ENCODE results near the gene TICRR.
A peak's percentile ranks its signal among the peaks of the same experiment; 100 is the strongest.

TICRR gene

GRCh38 chr15:89649716-89650115, 74.4 kb downstream of the TICRR start:
- Mint-ChIP-seq H3K36me3 (ENCODE audit: low read depth) (peaks cover 4% of the 10 kb centered on the region), H3K27ac (no peak overlapping the region), H3K4me1 (ENCODE audit: low read depth) (peaks cover 9% of the 10 kb centered on the region), H3K27me3 (peaks cover 23% of the 10 kb centered on the region), H3K4me3 (no peak overlapping the region), H3K9me3 (no peaks in the 10 kb centered on the region)

- H3K36me3 Mint-ChIP-seq (ENCODE audit: low read depth) = peaks cover 4% of the 10 kb centered on the region
- H3K27ac Mint-ChIP-seq = no peak overlapping the region
- peaks cover 28% of the 10 kb centered on the region for H3K4me1 Mint-ChIP-seq (ENCODE audit: low read depth)
- no peak overlapping the region for H3K4me3 Mint-ChIP-seq
- no peaks in the 10 kb centered on the region for H3K9me3 Mint-ChIP-seq
- H3K27me3 Mint-ChIP-seq = peaks cover 40% of the 10 kb centered on the region
These were observed 76.9 kb downstream of the TICRR start for GRCh38 chr15:89652131-89652530.

GRCh38 chr15:89652666-89653065, 77.4 kb downstream of the TICRR start:
- H3K36me3 Mint-ChIP-seq (ENCODE audit: low read depth) = peaks cover 4% of the 10 kb centered on the region
- no peak overlapping the region for H3K4me3 Mint-ChIP-seq
- H3K27me3 Mint-ChIP-seq = peaks cover 43% of the 10 kb centered on the region

GRCh38 chr15:89653578-89653977, 78.3 kb downstream of the TICRR start:
- Mint-ChIP-seq H3K27me3 (peaks cover 46% of the 10 kb centered on the region), H3K27ac (no peak overlapping the region), H3K4me3 (peak overlapping the region; percentile 86), H3K4me1 (ENCODE audit: low read depth) (peaks cover 24% of the 10 kb centered on the region), H3K36me3 (ENCODE audit: low read depth) (peaks cover 4% of the 10 kb centered on the region), H3K9me3 (no peaks in the 10 kb centered on the region)

More at GRCh38 chr15:89652666-89653065, 77.4 kb downstream of the TICRR start:
- no peak overlapping the region for H3K27ac Mint-ChIP-seq
- no peaks in the 10 kb centered on the region for H3K9me3 Mint-ChIP-seq
- peaks cover 24% of the 10 kb centered on the region for H3K4me1 Mint-ChIP-seq (ENCODE audit: low read depth)

GRCh38 chr15:89654301-89654761, 79.1 kb downstream of the TICRR start:
- H3K4me1 Mint-ChIP-seq (ENCODE audit: low read depth) = peaks cover 24% of the 10 kb centered on the region
- H3K9me3 Mint-ChIP-seq = no peaks in the 10 kb centered on the region
- peaks cover 4% of the 10 kb centered on the region for H3K36me3 Mint-ChIP-seq (ENCODE audit: low read depth)
- H3K27me3 Mint-ChIP-seq = peaks cover 52% of the 10 kb centered on the region
- peak overlapping the region; percentile 86 for H3K4me3 Mint-ChIP-seq
- no peak overlapping the region for H3K27ac Mint-ChIP-seq

GRCh38 chr15:89654847-89655805, 79.9 kb downstream of the TICRR start, which contains the start of gene KIF7:
Gene KIF7 (minus strand): TSS chr15:89655467. CDS start chr15:89652930, 2,537 bp downstream.
- H3K27me3 Mint-ChIP-seq = peaks cover 57% of the 10 kb centered on the region
- H3K4me3 Mint-ChIP-seq = peak within 1 kb of the TSS; percentile 86
- peaks cover 24% of the 10 kb centered on the region for H3K4me1 Mint-ChIP-seq (ENCODE audit: low read depth)
- peak within 1 kb of the TSS; percentile 82 for H3K27ac Mint-ChIP-seq
- H3K9me3 Mint-ChIP-seq = no peaks in the 10 kb centered on the region
- peaks cover 4% of the 10 kb centered on the region for H3K36me3 Mint-ChIP-seq (ENCODE audit: low read depth)

- peaks cover 67% of the 10 kb centered on the region for H3K27me3 Mint-ChIP-seq
- peak overlapping the region; percentile 86 for H3K4me3 Mint-ChIP-seq
- H3K9me3 Mint-ChIP-seq = no peaks in the 10 kb centered on the region
- peak overlapping the region; percentile 82 for H3K27ac Mint-ChIP-seq
- H3K36me3 Mint-ChIP-seq (ENCODE audit: low read depth) = peaks cover 4% of the 10 kb centered on the region
- H3K4me1 Mint-ChIP-seq (ENCODE audit: low read depth) = peaks cover 24% of the 10 kb centered on the region
These were observed 81.0 kb downstream of the TICRR start for GRCh38 chr15:89656116-89656815.

GRCh38 chr15:89657686-89658200, 82.5 kb downstream of the TICRR start:
- no peak overlapping the region for H3K4me3 Mint-ChIP-seq
- H3K4me1 Mint-ChIP-seq (ENCODE audit: low read depth) = peaks cover 24% of the 10 kb centered on the region
- H3K36me3 Mint-ChIP-seq (ENCODE audit: low read depth) = peaks cover 4% of the 10 kb centered on the region
- no peaks in the 10 kb centered on the region for H3K9me3 Mint-ChIP-seq
- no peak overlapping the region for H3K27ac Mint-ChIP-seq
- H3K27me3 Mint-ChIP-seq = peaks cover 70% of the 10 kb centered on the region

GRCh38 chr15:89659295-89659694, 84.0 kb downstream of the TICRR start:
- no peaks in the 10 kb centered on the region for H3K9me3 Mint-ChIP-seq
- H3K27ac Mint-ChIP-seq = no peak overlapping the region
- H3K36me3 Mint-ChIP-seq (ENCODE audit: low read depth) = peaks cover 4% of the 10 kb centered on the region
- H3K4me3 Mint-ChIP-seq = no peak overlapping the region
- H3K27me3 Mint-ChIP-seq = peaks cover 63% of the 10 kb centered on the region
- H3K4me1 Mint-ChIP-seq (ENCODE audit: low read depth) = peaks cover 23% of the 10 kb centered on the region

GRCh38 chr15:89660556-89660955, 85.3 kb downstream of the TICRR start:
- Mint-ChIP-seq H3K9me3 (no peaks in the 10 kb centered on the region), H3K27me3 (peaks cover 65% of the 10 kb centered on the region)

GRCh38 chr15:89662893-89663626, 87.8 kb downstream of the TICRR start:
- Mint-ChIP-seq H3K27ac (no peak overlapping the region), H3K4me1 (ENCODE audit: low read depth) (peaks cover 4% of the 10 kb centered on the region), H3K4me3 (no peak overlapping the region), H3K9me3 (no peaks in the 10 kb centered on the region), H3K36me3 (ENCODE audit: low read depth) (no peaks in the 10 kb centered on the region), H3K27me3 (peaks cover 51% of the 10 kb centered on the region)

More at GRCh38 chr15:89660556-89660955, 85.3 kb downstream of the TICRR start:
- Mint-ChIP-seq H3K27ac (no peak overlapping the region), H3K4me1 (ENCODE audit: low read depth) (peaks cover 20% of the 10 kb centered on the region), H3K4me3 (no peak overlapping the region), H3K36me3 (ENCODE audit: low read depth) (no peaks in the 10 kb centered on the region)

GRCh38 chr15:89664441-89665350, 89.4 kb downstream of the TICRR start:
- Mint-ChIP-seq H3K36me3 (ENCODE audit: low read depth) (no peaks in the 10 kb centered on the region), H3K9me3 (no peaks in the 10 kb centered on the region), H3K27ac (no peak overlapping the region), H3K4me1 (ENCODE audit: low read depth) (peaks cover 4% of the 10 kb centered on the region), H3K27me3 (peaks cover 44% of the 10 kb centered on the region), H3K4me3 (peak overlapping the region; percentile 53)

- H3K36me3 Mint-ChIP-seq (ENCODE audit: low read depth) = no peaks in the 10 kb centered on the region
- H3K27ac Mint-ChIP-seq = no peak overlapping the region
- peaks cover 4% of the 10 kb centered on the region for H3K4me1 Mint-ChIP-seq (ENCODE audit: low read depth)
- H3K4me3 Mint-ChIP-seq = no peak overlapping the region
- H3K27me3 Mint-ChIP-seq = peaks cover 37% of the 10 kb centered on the region
- H3K9me3 Mint-ChIP-seq = no peaks in the 10 kb centered on the region
These were observed 90.3 kb downstream of the TICRR start for GRCh38 chr15:89665449-89666181.
